Measurements from ENCODE around the gene C19orf18.

Gene C19orf18

GRCh38 chr19:57947419-57948134 is 26.8 kb downstream of the C19orf18 start, which contains the start of gene ZNF256:
Gene ZNF256, minus strand, starts transcription at chr19:57947706. Its CDS starts 232 bp downstream, at chr19:57947474.
- peak; percentile 89 to 92 for DNase-seq (ENCODE audit: low read depth in 2 of 2)

GRCh38 chr19:57947088-57947418 is 27.3 kb downstream of the C19orf18 start:
- no peak for DNase-seq (ENCODE audit: low read depth in 2 of 2)

GRCh38 chr19:57946316-57946715 is 28.0 kb downstream of the C19orf18 start:
- no peak for DNase-seq (ENCODE audit: low read depth in 2 of 2)

DNA sequence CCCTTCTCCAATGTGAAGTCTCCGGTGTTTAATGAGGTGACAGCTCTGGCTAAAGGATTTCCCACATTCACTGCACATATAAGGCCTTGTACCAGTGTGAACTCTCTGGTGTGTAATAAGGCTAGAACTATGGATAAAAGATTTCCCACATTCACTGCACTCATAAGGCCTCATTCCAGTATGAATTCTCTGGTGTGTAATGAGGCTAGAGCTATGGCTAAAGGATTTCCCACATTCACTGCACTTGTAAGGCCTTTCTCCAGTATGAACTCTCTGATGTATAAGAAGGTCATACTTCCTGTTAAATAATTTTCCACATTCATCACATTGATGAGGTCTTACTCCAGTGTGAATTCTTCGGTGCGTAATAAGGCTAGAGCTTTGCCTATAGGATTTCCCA is 32.7 kb downstream of the C19orf18 start:
- DNase-seq (ENCODE audit: low read depth in 2 of 2) = no peak

GRCh38 chr19:57935731-57936130 is 38.6 kb downstream of the C19orf18 start:
- DNase-seq (ENCODE audit: low read depth in 2 of 2) = no peak

- peak; percentile 3 to 11 for DNase-seq (ENCODE audit: low read depth in 2 of 2)
Measured at GRCh38 chr19:57934820-57935665, 39.3 kb downstream of the C19orf18 start, which contains the start of gene ZNF418. Gene ZNF418, minus strand, starts transcription at chr19:57935402. Its CDS starts 1,580 bp downstream, at chr19:57933822.

DNA sequence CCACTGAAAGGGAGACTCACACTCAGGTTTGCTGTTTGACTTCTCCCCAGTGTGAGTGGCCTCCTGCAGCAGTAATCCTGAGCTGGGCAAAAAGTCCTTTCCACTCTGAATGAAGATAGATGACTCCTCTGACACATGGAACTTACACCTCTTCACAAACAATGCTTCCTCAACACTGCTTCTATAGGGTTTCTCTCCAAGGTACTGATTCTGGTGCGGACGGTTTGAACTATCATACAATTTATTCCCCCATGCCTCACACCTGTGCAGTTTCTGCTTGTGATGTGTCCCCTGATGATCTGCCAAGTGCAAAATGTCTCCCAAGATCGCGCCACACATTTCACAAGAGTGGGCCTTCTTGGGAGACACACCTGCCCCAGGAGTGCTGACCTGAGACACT is 46.7 kb downstream of the C19orf18 start:
- DNase-seq (ENCODE audit: low read depth in 2 of 2) = no peak

- DNase-seq (ENCODE audit: low read depth in 2 of 2) = peak; percentile 59 to 75
Measured at GRCh38 chr19:57916168-57916995, 58.0 kb downstream of the C19orf18 start, which contains the start of gene ZNF417. Gene ZNF417, minus strand, starts transcription at chr19:57916592. Its CDS starts 181 bp downstream, at chr19:57916411.

DNA sequence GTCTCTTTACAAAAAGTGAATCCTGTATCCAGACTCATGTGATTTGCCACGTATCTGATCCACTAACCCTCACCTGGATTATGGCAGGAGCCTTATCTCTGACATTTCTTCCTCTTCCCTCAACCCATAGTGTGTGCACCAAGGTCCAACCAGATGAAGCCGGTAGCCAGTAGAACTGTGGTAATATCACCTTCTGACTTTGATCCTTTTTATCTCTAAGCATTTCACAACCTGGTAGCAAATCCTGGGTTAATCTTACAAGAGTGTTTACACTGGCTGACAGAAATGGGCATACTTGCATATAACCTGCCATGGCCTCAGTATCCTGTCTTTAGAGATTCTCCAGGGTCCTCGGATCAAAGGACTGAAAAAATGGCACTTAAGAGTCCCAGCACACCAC is 59.8 kb downstream of the C19orf18 start:
- DNase-seq (ENCODE audit: low read depth in 2 of 2) = no peak

All from stimulated activated CD4-positive, alpha-beta T cell treated with anti-CD3 and anti-CD28 coated beads, Interleukin-4, amount 100 ng/mL, for 48 hours (primary cell).